ENCODE results near the gene MATR3. TPM values are rescaled to one million over a fixed set of nuclear protein-coding genes. Genes with fewer than 3 reads are reported as not detected.
"Not testable (repeated sequence)": the region's sequence is repeated elsewhere in the genome, so short reads cannot be mapped to it uniquely, and the experiment has no call there.

MATR3 gene
- total RNA-seq, 1 donor from 2014 or later = 197 TPM

GRCh38 chr5:139354186-139354585, 60.6 kb downstream of the MATR3 start:
- ATAC-seq (no peak), DNase-seq (no peak)
- intact Hi-C loops (cut with DNase I) = no loop called here
- H3K4me1 ChIP-seq = no peaks in the 10 kb centered on the region
- peaks cover 17% of the 10 kb centered on the region for H3K36me3 ChIP-seq
- no peak for TF ChIP-seq CTCF (IDR thresholded peaks at IDR 0.05)
- no peaks in the 10 kb centered on the region for H3K9me3 ChIP-seq
- no peak overlapping the region for H3K4me3 ChIP-seq
- H3K27me3 ChIP-seq = no peaks in the 10 kb centered on the region
- no peak overlapping the region for H3K27ac ChIP-seq

DNA sequence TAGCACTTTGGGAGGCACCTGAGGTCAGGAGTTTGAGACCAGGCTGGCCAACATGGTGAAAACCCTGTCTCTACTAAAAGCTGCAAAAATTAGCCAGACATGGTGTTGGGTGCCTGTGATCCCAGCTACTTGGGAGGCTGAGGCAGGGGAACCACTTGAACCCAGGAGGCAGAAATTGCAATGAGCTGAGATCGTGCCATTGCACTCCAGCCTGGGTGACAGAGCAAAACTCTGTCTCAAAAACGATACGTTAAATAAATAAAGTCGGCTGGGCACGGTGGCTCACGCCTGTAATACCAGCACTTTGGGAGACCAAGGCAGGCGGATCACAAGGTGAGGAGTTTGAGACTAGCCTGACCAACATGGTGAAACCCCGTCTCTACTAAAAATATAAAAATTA, 62.4 kb downstream of the MATR3 start:
- H3K27me3 ChIP-seq; intact Hi-C loops (cut with DNase I); H3K4me1 ChIP-seq; DNase-seq; H3K4me3 ChIP-seq; ATAC-seq; H3K9me3 ChIP-seq; H3K27ac ChIP-seq: not testable (repeated sequence)
- H3K36me3 ChIP-seq = peaks cover 17% of the 10 kb centered on the region

GRCh38 chr5:139358064-139358463, 64.5 kb downstream of the MATR3 start:
- peaks cover 17% of the 10 kb centered on the region for H3K36me3 ChIP-seq
- H3K4me1 ChIP-seq = no peaks in the 10 kb centered on the region
- no peak overlapping the region for H3K4me3 ChIP-seq
- H3K27ac ChIP-seq = no peak overlapping the region
- TF ChIP-seq CTCF (IDR thresholded peaks at IDR 0.05) = no peak
- no peaks in the 10 kb centered on the region for H3K9me3 ChIP-seq
- no peaks in the 10 kb centered on the region for H3K27me3 ChIP-seq
- DNase-seq (no peak), ATAC-seq (no peak)
- intact Hi-C loops (cut with DNase I) = no loop called here

- no peak overlapping the region for H3K4me3 ChIP-seq
- no peak overlapping the region for H3K27ac ChIP-seq
- H3K27me3 ChIP-seq = no peaks in the 10 kb centered on the region
- peaks cover 30% of the 10 kb centered on the region for H3K36me3 ChIP-seq
- no peak for ATAC-seq
- TF ChIP-seq CTCF (IDR thresholded peaks at IDR 0.05) = no peak
- no peaks in the 10 kb centered on the region for H3K4me1 ChIP-seq
- H3K9me3 ChIP-seq = no peaks in the 10 kb centered on the region
- intact Hi-C loops (cut with DNase I) = no loop called here
- no peak for DNase-seq
These were observed 66.8 kb downstream of the MATR3 start for GRCh38 chr5:139360384-139360783.

DNA sequence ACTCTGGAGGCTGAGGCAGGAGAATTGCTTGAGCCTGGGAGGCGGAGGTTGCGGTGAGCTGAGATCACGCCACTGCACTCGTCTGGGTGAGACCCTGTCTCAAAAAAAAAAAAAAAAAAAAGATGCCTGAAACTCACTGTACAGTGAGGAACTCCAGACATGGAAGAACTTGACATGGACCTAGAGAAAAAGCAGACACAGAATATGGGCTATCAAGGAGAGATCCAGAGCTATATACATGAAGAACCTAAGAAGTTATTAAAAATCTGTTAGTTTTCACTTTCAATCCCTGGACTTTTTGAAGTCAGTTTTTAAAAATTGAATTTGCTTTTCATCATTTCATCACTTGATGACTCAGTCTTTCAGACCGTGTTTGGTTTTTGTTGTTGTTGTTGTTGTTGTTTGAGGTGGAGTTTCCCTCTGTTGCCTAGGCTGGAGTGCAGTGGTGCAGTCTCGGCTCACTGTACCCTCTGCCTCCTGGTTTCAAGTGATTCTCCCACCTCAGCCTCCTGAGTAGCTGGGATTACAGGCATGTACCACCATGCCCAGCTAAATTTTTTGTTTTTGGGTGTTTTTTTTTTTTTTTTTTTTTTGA, 68.4 kb downstream of the MATR3 start:
- no peaks in the 10 kb centered on the region for H3K27me3 ChIP-seq
- intact Hi-C loops (cut with DNase I) = no loop called here
- H3K36me3 ChIP-seq = peaks cover 45% of the 10 kb centered on the region
- no peaks in the 10 kb centered on the region for H3K9me3 ChIP-seq
- H3K27ac ChIP-seq = no peak overlapping the region
- no peak for TF ChIP-seq CTCF (IDR thresholded peaks at IDR 0.05)
- no peak overlapping the region for H3K4me3 ChIP-seq
- no peaks in the 10 kb centered on the region for H3K4me1 ChIP-seq
- ATAC-seq (no peak), DNase-seq (no peak)

DNA sequence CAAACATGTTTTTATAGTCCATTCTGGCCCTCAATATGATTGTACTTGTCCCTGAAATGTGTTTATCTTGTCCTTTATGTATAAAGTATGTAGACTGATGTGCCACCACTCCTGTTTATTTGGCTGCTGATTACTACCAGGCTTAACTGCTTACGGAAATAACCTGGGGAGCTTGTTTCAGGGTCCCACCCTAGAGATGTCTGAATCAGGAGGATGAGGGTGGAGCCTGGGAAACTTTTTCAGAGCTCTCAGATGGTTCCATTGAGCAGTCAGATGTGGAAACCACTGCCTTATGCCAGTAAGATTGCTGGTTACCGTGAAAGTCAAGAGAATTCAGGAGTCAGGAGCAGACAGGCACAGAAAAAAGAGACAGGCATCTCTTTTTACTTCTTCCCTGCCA, 70.4 kb downstream of the MATR3 start:
- no peak for DNase-seq

More for the DNA sequence above, 70.4 kb downstream of the MATR3 start:
- Histone ChIP-seq H3K27ac (no peak overlapping the region), H3K4me1 (no peaks in the 10 kb centered on the region), H3K4me3 (no peak overlapping the region), H3K9me3 (no peaks in the 10 kb centered on the region), H3K36me3 (peaks cover 56% of the 10 kb centered on the region), H3K27me3 (no peaks in the 10 kb centered on the region)
- TF ChIP-seq CTCF (IDR thresholded peaks at IDR 0.05) = no peak
- intact Hi-C loops (cut with DNase I) = no loop called here
- no peak for ATAC-seq

Data from upper lobe of right lung (tissue), 1 donor.